SK-N-SH (cell line): ENCODE data around the gene TEPSIN.

Source experiments
- CHD2 ChIP-seq: fragments of 150-350 bp; IDR thresholded peaks from 2 replicates; pipeline ENCODE4 v1.6.1; 2018; ENCODE audit warnings: low read length; ENCODE audit not compliant: partially characterized antibody
- POLR2AphosphoS5 ChIP-seq: IDR thresholded peaks from 2 replicates; pipeline ENCODE4 v1.6.1; 2012; ENCODE audit warnings: low read depth, low read length
- YY1 ChIP-seq: IDR thresholded peaks from 2 replicates; pipeline ENCODE4 v1.4.0; 2012; ENCODE audit warnings: low read depth, mild to moderate bottlenecking
- TF ChIP-seq, protein P1 (sequence below): fragments of 200-600 bp; sonication (generic); IDR thresholded peaks from 2 replicates; pipeline ENCODE4 v1.6.1; 2017; ENCODE audit warnings: antibody characterized with exemption, mild to moderate bottlenecking, moderate library complexity
- TF ChIP-seq, protein P2 (sequence below): IDR thresholded peaks from 2 replicates; pipeline ENCODE4 v1.4.0; 2012; ENCODE audit warnings: low read depth

DNA sequence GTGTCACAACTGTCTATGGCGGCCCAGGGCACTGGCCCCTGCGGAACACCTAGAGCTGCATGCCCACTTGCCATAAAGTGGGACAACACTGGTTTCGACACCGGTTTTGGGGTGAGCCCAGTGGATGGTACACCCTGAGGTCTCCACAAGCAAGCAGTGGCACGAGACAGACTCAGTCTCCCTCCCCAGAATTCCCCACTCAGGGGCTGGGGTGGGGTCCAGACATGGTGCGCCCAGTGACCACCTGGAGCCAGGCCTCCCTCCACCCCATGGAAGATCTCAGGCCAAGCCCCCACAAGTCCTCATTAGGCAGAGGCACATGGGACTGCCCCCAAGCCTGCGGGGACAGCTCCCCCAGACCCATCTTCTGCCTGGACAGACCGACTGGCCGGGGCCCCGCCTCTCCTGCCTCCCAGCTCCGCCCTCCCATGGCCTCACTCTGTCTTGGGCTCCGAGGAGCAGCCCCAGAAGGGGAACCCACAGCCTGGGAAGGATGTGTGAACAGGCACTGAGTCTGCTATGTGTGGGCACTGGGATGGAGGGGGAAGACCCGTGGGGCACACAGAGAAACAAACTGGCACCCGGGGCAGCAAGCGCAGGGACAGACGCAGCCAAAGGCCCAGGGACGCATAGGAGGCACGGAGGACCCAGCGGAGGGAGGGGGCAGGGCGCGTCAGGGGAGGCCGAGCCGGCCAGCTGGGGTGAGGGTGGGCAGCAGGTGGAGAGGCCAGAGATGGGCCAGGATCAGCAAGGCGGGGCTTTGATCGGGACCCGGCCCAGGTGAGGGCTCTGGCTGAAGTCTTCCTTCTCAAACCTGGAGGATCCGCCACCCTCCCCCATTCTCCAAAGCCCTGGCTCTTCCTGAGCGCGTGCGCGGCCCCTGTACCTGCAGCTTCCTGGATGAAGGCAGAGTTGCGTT is 2.8 kb downstream of the TEPSIN start:
- TF ChIP-seq POLR2AphosphoS5, result no peak
- TF ChIP-seq, protein P1, sequence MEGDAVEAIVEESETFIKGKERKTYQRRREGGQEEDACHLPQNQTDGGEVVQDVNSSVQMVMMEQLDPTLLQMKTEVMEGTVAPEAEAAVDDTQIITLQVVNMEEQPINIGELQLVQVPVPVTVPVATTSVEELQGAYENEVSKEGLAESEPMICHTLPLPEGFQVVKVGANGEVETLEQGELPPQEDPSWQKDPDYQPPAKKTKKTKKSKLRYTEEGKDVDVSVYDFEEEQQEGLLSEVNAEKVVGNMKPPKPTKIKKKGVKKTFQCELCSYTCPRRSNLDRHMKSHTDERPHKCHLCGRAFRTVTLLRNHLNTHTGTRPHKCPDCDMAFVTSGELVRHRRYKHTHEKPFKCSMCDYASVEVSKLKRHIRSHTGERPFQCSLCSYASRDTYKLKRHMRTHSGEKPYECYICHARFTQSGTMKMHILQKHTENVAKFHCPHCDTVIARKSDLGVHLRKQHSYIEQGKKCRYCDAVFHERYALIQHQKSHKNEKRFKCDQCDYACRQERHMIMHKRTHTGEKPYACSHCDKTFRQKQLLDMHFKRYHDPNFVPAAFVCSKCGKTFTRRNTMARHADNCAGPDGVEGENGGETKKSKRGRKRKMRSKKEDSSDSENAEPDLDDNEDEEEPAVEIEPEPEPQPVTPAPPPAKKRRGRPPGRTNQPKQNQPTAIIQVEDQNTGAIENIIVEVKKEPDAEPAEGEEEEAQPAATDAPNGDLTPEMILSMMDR, result no peak
- TF ChIP-seq, protein P2, sequence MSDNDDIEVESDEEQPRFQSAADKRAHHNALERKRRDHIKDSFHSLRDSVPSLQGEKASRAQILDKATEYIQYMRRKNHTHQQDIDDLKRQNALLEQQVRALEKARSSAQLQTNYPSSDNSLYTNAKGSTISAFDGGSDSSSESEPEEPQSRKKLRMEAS, result no peak
- no peak for TF ChIP-seq CHD2
- TF ChIP-seq YY1, result no peak
